Colonic mucosa (tissue), 4 donors: ENCODE data around the gene C10orf62. TPM values are rescaled to one million over a fixed set of nuclear protein-coding genes. Genes with fewer than 3 reads are reported as not detected.
"Not testable (repeated sequence)": the region's sequence is repeated elsewhere in the genome, so short reads cannot be mapped to it uniquely, and the experiment has no call there.

Experiments
- DNase-seq: peaks from one replicate; pipeline ENCODE4 v3.0.0-alpha.2; 2020
- H3K27ac ChIP-seq: fragments of 200-600 bp; one replicate; pipeline ENCODE4 v1.8.0; 2021
- H3K27me3 ChIP-seq: fragments of 200-600 bp; one replicate; pipeline ENCODE4 v1.8.0; 2021
- H3K36me3 ChIP-seq: fragments of 200-600 bp; one replicate; pipeline ENCODE4 v1.8.0; 2021
- H3K4me1 ChIP-seq: fragments of 200-600 bp; one replicate; pipeline ENCODE4 v1.8.0; 2021; ENCODE audit warnings: mild to moderate bottlenecking
- H3K4me3 ChIP-seq: fragments of 200-600 bp; one replicate; pipeline ENCODE4 v1.8.0; 2021
- H3K9ac ChIP-seq, 2 donors: one replicate each; pipeline ENCODE4 v1.7.0; 2013; ENCODE audit warnings: control low read depth in 2 of 2, low read depth in 2 of 2, low read length in 2 of 2
- H3K9me3 ChIP-seq: fragments of 200-600 bp; one replicate; pipeline ENCODE4 v1.8.0; 2021
- intact Hi-C: fragments of 100-400 bp; cut with DNase I; formaldehyde crosslinking; loops from one replicate; pipeline ENCODE4 v1.14.1; 2022
- total RNA-seq, 2 donors: library from RNA; stranded (reverse); fragmentation: NEBNext Ultra II Directional in 1 of 2; extraction: Animal tissue kit (Norgen Biotek cat#: 25700) in 1 of 2; gene quantifications; one replicate each; pipeline ENCODE4 v1.2.1, GENCODE V29; 2021
- TF ChIP-seq, protein P1 (sequence below): fragments of 200-600 bp; IDR thresholded peaks from one replicate; pipeline ENCODE4 v1.8.0; 2022; ENCODE audit warnings: antibody characterized with exemption, mild to moderate bottlenecking
- donor health status: healthy.
- donor health status: DM: no; HTN: no; CAD: no.
- donor health status: DM: no; HTN: no; CAD: no.

C10orf62 gene
- total RNA-seq, 2 donors from 2014 or later = not detected

DNA sequence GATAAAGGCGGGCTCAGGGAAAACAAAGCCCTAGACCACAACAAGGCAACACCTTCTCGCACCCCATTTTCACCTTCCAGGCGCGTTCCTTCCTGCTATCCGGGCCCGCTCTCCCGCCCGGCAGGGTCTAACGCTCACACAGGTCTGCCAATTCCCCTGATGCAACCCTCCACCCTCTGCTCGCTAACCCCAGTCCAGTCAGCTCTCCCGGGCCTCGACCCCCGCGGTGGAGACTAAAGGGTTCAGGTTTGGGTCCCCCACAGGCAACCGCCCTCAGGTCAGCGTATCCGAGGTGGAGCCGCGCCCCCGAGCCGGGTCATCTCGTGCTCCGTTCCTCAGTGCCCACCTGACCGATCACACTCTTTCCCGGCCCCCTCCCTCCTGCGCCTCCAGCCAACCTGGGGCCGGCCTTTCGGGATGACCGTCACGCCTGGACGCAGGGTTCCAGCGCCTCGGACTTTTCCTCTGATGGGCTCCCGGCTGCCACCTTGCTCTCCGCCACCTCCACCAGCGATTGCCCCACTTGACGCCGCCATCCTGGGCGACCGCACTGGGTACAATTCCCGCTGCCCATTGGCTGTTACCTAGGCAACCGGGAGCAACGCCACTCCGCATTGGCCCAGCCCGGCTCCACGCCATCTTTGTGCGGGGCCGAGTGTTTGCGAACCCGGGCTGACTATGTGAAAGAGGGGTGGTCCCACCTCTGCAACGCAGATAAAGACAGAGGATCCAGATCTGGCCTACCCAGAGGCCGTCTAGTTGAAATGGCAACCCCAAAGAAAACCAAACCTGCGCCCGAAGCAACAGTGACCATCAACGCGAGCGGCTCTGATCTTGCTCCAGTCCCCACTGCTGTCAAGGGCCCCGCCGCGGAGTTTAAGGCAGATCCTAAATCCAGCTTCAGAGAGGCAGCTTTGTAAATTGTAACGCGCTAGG lies 43.7 kb downstream of the C10orf62 start, which contains the start of gene MORN4:
MORN4 (minus strand) TSS at position 552 of the 936 bp plus-strand sequence. CDS start 13,847 bp downstream, outside the sequence.
- H3K4me1 ChIP-seq = no peaks in the 10 kb centered on the region
- peak within 1 kb of the TSS; percentile 61 to 72 for H3K9ac ChIP-seq
- peak; percentile 94 for DNase-seq
- intact Hi-C loops = no loop called here
- no peaks in the 10 kb centered on the region for H3K27me3 ChIP-seq
- peak within 1 kb of the TSS; percentile 2 for H3K27ac ChIP-seq
- TF ChIP-seq, protein P1, sequence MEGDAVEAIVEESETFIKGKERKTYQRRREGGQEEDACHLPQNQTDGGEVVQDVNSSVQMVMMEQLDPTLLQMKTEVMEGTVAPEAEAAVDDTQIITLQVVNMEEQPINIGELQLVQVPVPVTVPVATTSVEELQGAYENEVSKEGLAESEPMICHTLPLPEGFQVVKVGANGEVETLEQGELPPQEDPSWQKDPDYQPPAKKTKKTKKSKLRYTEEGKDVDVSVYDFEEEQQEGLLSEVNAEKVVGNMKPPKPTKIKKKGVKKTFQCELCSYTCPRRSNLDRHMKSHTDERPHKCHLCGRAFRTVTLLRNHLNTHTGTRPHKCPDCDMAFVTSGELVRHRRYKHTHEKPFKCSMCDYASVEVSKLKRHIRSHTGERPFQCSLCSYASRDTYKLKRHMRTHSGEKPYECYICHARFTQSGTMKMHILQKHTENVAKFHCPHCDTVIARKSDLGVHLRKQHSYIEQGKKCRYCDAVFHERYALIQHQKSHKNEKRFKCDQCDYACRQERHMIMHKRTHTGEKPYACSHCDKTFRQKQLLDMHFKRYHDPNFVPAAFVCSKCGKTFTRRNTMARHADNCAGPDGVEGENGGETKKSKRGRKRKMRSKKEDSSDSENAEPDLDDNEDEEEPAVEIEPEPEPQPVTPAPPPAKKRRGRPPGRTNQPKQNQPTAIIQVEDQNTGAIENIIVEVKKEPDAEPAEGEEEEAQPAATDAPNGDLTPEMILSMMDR = no peak
- no peaks in the 10 kb centered on the region for H3K36me3 ChIP-seq
- no peaks in the 10 kb centered on the region for H3K9me3 ChIP-seq
- peak within 1 kb of the TSS; percentile 91 for H3K4me3 ChIP-seq

DNA sequence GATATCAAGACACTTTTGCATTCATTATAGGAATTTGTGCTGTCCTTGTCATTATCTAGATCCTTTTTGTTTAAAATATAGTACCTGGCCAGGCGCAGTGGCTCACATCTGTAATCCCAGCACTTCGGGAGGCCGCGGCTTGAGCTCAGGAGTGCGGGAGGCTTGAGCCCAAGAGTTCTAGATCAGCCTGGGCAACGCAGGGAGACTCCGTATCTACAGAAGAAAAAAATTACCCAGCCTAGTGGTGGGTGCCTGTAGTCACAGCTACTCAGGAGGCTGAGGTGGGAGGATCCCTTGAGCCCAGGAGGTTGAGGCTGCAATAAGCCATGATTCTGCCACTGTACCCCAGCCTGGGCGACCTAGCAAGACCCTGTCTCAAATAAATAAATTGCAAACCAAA lies 44.4 kb downstream of the C10orf62 start:
- TF ChIP-seq, protein P1 = peak; percentile 31
- H3K9ac ChIP-seq = peak overlapping the region in 1 of 2 donors; percentile 72
- no peaks in the 10 kb centered on the region for H3K27me3 ChIP-seq
- DNase-seq = peak; percentile 25
- no peaks in the 10 kb centered on the region for H3K36me3 ChIP-seq
- peak overlapping the region; percentile 91 for H3K4me3 ChIP-seq
- H3K9me3 ChIP-seq = no peaks in the 10 kb centered on the region
- intact Hi-C loops = no loop called here
- peak overlapping the region; percentile 2 for H3K27ac ChIP-seq
- no peaks in the 10 kb centered on the region for H3K4me1 ChIP-seq

DNA sequence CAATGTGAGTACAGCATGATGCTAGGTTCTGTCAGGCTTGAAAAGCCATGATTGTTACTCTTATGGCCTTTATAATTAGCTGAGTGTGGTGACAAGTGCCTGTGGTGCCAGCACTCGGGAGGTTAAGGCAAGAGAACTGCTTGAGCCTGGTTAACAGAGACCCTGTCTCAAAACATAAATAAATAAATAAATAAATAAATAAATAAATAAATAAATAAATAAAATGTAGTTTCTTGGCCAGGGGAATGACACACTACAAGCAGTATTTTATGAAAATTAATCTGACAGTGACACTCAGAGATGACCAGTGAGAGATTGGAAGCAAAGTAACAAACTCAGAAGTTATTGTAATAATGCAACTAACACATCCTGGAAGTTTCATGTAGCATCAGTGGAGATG lies 46.1 kb downstream of the C10orf62 start:
- no peaks in the 10 kb centered on the region for H3K36me3 ChIP-seq
- no peaks in the 10 kb centered on the region for H3K27me3 ChIP-seq
- no peak for DNase-seq
- no peaks in the 10 kb centered on the region for H3K9me3 ChIP-seq
- TF ChIP-seq, protein P1 = no peak
- H3K4me3 ChIP-seq = no peak overlapping the region
- intact Hi-C loops = no loop called here
- H3K27ac ChIP-seq = no peak overlapping the region
- no peak overlapping the region for H3K9ac ChIP-seq
- no peaks in the 10 kb centered on the region for H3K4me1 ChIP-seq

DNA sequence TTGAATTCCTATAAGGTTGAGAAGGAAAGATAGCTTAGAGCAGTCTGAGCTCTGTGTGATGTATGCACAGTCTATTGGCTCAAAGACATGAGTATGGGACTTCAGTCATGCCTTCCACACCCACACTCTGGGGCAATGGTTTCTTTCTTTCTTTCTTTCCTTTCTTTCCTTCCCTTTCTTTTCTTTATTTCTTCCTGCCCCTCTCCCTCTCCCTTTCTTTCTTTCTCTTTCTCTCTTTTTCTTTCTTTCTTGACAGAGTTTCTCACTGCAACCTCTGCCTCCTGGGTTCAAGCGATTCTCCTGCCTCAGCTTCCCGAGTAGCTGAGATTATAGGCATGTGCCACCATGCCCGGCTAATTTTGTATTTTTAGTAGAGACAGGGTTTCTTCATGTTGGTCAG lies 49.6 kb downstream of the C10orf62 start:
- H3K9ac ChIP-seq, H3K9me3 ChIP-seq, H3K27ac ChIP-seq, intact Hi-C loops, H3K4me1 ChIP-seq, H3K27me3 ChIP-seq, DNase-seq, H3K4me3 ChIP-seq, H3K36me3 ChIP-seq: not testable (repeated sequence)

DNA sequence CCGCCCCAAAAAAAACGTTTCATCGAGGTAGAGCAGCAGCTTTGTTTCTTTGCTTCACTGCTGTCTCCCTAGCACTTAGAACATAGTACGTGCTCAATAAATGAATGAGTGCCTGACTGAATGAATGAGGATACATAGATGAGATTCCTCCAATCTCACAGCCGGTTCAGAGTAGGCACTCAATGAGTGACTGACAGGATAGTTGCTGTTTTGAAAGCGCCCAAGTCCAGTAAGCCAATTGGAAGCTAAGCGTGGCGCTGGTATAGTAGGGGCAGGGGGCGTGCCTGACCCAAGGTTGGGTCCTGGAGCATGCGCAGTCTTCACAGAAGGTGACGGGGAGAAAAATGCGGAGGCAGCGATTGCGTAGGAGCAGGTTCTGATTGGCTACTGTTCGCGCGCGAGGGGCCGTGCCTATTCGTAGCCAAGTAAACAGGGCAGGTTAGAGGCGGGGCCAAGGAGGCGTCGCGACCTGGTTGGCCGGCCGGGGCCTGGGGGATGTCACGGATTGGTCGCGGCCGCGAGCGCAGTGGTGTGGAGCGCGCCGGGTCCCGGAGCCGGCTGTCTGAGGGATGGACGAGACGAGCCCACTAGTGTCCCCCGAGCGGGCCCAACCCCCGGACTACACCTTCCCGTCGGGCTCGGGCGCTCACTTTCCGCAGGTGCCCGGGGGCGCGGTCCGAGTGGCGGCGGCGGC lies 50.8 kb downstream of the C10orf62 start, which contains the start of gene PI4K2A:
PI4K2A (plus strand) TSS at position 498 of the 694 bp plus-strand sequence; CDS start at position 570, 72 bp downstream.
- DNase-seq = peak; percentile 99
- Histone ChIP-seq H3K27ac (peak within 1 kb of the TSS; percentile 60), H3K27me3 (no peaks in the 10 kb centered on the region), H3K9me3 (no peaks in the 10 kb centered on the region), H3K36me3 (no peaks in the 10 kb centered on the region), H3K9ac (peak within 1 kb of the TSS; percentile 73 to 95), H3K4me1 (no peaks in the 10 kb centered on the region), H3K4me3 (peak within 1 kb of the TSS; percentile 93)
- TF ChIP-seq, protein P1 = no peak
- intact Hi-C loops = no loop called here

Other genes starting within 250 kb of the C10orf62 start
- 10 to 100 TPM; 11.5 to 30.4 TPM for gene RRP12, start 188.4 kb upstream of the C10orf62 start, total RNA-seq
- 100 to 1,000 TPM; 392 to 453 TPM for gene PGAM1, start 163.5 kb upstream of the C10orf62 start, total RNA-seq
- gene EXOSC1, start 143.7 kb upstream of the C10orf62 start, total RNA-seq = 10 to 100 TPM; 22.5 to 35.5 TPM
- gene ZDHHC16, start 143.5 kb upstream of the C10orf62 start, total RNA-seq = 10 to 100 TPM; 31.4 to 57.0 TPM
- gene MMS19, start 91.3 kb upstream of the C10orf62 start, total RNA-seq = 10 to 100 TPM; 43.7 to 62.2 TPM
- gene UBTD1, start 90.8 kb upstream of the C10orf62 start, total RNA-seq = 1 to 10 TPM; 1.8 to 3.2 TPM
- under 1 TPM in 1 of 2 donors, not detected in 1; 0.24 TPM for gene ANKRD2, start 16.9 kb upstream of the C10orf62 start, total RNA-seq
- gene HOGA1, start 5.3 kb upstream of the C10orf62 start, total RNA-seq = under 1 TPM in 1 of 2 donors, not detected in 1; 0.49 TPM
- gene MORN4, start 43.8 kb downstream of the C10orf62 start, total RNA-seq = 1 to 10 TPM; 1.8 to 2.3 TPM
- gene PI4K2A, start 51.0 kb downstream of the C10orf62 start, total RNA-seq = 10 to 100 TPM; 10.6 to 11.0 TPM
- 10 to 100 TPM; 26.6 to 34.8 TPM for gene AVPI1, start 97.5 kb downstream of the C10orf62 start, total RNA-seq
- gene MARVELD1, start 124.0 kb downstream of the C10orf62 start, total RNA-seq = 10 to 100 TPM; 25.7 to 31.7 TPM
- 10 to 100 TPM; 45.9 to 47.9 TPM for gene ZFYVE27, start 147.4 kb downstream of the C10orf62 start, total RNA-seq
- 1 to 10 TPM in 1 of 2 donors, under 1 TPM in 1; 0.57 to 1.2 TPM for gene SFRP5, start 182.3 kb downstream of the C10orf62 start, total RNA-seq